A673 (cell line): ENCODE results near the gene EDIL3. TPM values are rescaled to one million over a fixed set of nuclear protein-coding genes. Genes with fewer than 3 reads are reported as not detected.

Experiments used
- BruUV-seq: library from RNA; stranded (reverse); fragments of 400-500 nt; replicated peaks from 2 replicates; lab custom pipeline; 2021; lab: Mats Ljungman, UMichigan
- CTCF ChIA-PET: fragments of 300-600 bp; sonication (Branson Sonifier 250); formaldehyde crosslinking; loops from one replicate; lab custom pipeline; 2022; ENCODE audit warnings: antibody characterized with exemption; lab: Charles Lee
- POLR2A ChIA-PET: fragments of 300-600 bp; sonication (Branson Sonifier 250); formaldehyde crosslinking; loops from one replicate; lab custom pipeline; 2022; ENCODE audit warnings: antibody characterized with exemption; ENCODE audit not compliant: low non-redundant PET; lab: Charles Lee
- DNase-seq: peaks from one replicate; pipeline ENCODE4 v3.0.0-alpha.2; 2015; ENCODE audit warnings: low spot score
- H3K27ac ChIP-seq: fragments of 200-600 bp; sonication (generic); 2 replicates; pipeline ENCODE4 v1.5.1; 2016; ENCODE audit warnings: mixed run types, low read depth, mild to moderate bottlenecking, mixed read lengths, antibody characterized with exemption, low read length; ENCODE audit not compliant: poor library complexity, severe bottlenecking
- H3K27me3 ChIP-seq: fragments of 200-600 bp; sonication (generic); replicated peaks from 2 replicates; pipeline ENCODE4 v1.6.1; 2017; ENCODE audit warnings: mixed run types, low read depth, mild to moderate bottlenecking, mixed read lengths, antibody characterized with exemption, low read length; ENCODE audit not compliant: insufficient read depth, poor library complexity
- H3K36me3 ChIP-seq: fragments of 200-600 bp; sonication (generic); 2 replicates; pipeline ENCODE4 v1.6.1; 2016; ENCODE audit warnings: mixed run types, mild to moderate bottlenecking, mixed read lengths, antibody characterized with exemption, low read length; ENCODE audit not compliant: insufficient read depth, poor library complexity, severe bottlenecking
- H3K4me1 ChIP-seq: fragments of 200-600 bp; sonication (generic); 2 replicates; pipeline ENCODE4 v1.6.1; 2017; ENCODE audit warnings: mixed run types, mild to moderate bottlenecking, mixed read lengths, antibody characterized with exemption, low read length; ENCODE audit not compliant: insufficient read depth, poor library complexity, severe bottlenecking
- H3K4me3 ChIP-seq: fragments of 200-600 bp; sonication (generic); 2 replicates; pipeline ENCODE4 v1.5.1; 2016; ENCODE audit warnings: low read depth, mixed run types, mild to moderate bottlenecking, mixed read lengths, low read length; ENCODE audit not compliant: poor library complexity, severe bottlenecking
- H3K9me3 ChIP-seq: fragments of 200-600 bp; sonication (generic); 2 replicates; pipeline ENCODE4 v1.6.1; 2016; ENCODE audit warnings: mixed run types, low read depth, mild to moderate bottlenecking, mixed read lengths, antibody characterized with exemption, low read length; ENCODE audit not compliant: poor library complexity, severe bottlenecking
- EZH2 ChIP-seq: fragments of 200-600 bp; sonication (generic); IDR thresholded peaks from 2 replicates; pipeline ENCODE4 v1.6.1; 2017; ENCODE audit warnings: borderline replicate concordance, low read depth, mild to moderate bottlenecking, mixed read lengths, antibody characterized with exemption, low read length; ENCODE audit not compliant: poor library complexity, severe bottlenecking
- intact Hi-C: fragments of 100-400 bp; cut with micrococcal nuclease; formaldehyde crosslinking; loops from one replicate; pipeline ENCODE4 v1.10.0; 2022; ENCODE audit not compliant: unreplicated experiment
- total RNA-seq: library from RNA; stranded (reverse); gene quantifications from 2 replicates; pipeline ENCODE4 v1.2.3, GENCODE V29; 2021
- TF ChIP-seq, protein P1 (sequence below): fragments of 300-800, 200-600 bp; sonication (generic); conservative IDR thresholded peaks from 2 replicates; pipeline ENCODE4 v1.5.1; 2017; ENCODE audit warnings: low read depth, mild to moderate bottlenecking, antibody characterized with exemption, low read length, moderate library complexity, mixed read lengths

EDIL3 gene
- total RNA-seq, 1 experiment from 2014 or later, result 4.6 TPM

DNA sequence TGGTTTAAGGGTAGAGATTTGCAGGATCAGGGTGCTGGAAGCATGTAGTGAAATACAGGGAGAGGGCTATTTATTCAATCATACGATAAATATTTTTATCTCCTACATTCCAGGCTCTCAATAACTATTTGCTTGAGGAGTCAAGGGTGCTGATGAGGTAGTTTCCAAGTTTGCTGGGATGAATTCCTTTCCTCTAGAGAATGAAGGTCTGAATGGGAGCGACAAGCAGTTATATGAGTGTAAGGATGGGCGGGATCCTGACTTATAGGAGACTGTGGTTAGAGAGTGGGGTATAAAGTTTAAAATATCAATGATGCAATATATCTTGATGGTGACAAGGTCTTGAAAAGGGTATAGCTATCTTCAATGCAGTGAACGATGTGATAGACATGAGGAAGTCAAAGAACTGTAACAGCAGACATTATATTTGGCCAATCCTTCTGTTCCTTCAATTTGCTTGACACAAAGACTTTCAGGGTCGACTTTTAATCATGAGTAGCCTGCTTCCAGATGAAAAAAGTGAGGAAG, 462.9 kb downstream of the EDIL3 start:
- POLR2A ChIA-PET, result no interaction called here
- intact Hi-C loops, result no loop called here
- no peak overlapping the region for H3K27ac ChIP-seq
- H3K4me3 ChIP-seq, result no peak overlapping the region
- no peaks in the 10 kb centered on the region for H3K36me3 ChIP-seq
- DNase-seq, result no peak
- CTCF ChIA-PET, result no interaction called here
- TF ChIP-seq, protein P1, sequence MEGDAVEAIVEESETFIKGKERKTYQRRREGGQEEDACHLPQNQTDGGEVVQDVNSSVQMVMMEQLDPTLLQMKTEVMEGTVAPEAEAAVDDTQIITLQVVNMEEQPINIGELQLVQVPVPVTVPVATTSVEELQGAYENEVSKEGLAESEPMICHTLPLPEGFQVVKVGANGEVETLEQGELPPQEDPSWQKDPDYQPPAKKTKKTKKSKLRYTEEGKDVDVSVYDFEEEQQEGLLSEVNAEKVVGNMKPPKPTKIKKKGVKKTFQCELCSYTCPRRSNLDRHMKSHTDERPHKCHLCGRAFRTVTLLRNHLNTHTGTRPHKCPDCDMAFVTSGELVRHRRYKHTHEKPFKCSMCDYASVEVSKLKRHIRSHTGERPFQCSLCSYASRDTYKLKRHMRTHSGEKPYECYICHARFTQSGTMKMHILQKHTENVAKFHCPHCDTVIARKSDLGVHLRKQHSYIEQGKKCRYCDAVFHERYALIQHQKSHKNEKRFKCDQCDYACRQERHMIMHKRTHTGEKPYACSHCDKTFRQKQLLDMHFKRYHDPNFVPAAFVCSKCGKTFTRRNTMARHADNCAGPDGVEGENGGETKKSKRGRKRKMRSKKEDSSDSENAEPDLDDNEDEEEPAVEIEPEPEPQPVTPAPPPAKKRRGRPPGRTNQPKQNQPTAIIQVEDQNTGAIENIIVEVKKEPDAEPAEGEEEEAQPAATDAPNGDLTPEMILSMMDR, result no peak
- no peak for TF ChIP-seq EZH2
- H3K9me3 ChIP-seq, result no peaks in the 10 kb centered on the region
- no peaks in the 10 kb centered on the region for H3K4me1 ChIP-seq
- no TSS peak for BruUV-seq
- no peaks in the 10 kb centered on the region for H3K27me3 ChIP-seq

DNA sequence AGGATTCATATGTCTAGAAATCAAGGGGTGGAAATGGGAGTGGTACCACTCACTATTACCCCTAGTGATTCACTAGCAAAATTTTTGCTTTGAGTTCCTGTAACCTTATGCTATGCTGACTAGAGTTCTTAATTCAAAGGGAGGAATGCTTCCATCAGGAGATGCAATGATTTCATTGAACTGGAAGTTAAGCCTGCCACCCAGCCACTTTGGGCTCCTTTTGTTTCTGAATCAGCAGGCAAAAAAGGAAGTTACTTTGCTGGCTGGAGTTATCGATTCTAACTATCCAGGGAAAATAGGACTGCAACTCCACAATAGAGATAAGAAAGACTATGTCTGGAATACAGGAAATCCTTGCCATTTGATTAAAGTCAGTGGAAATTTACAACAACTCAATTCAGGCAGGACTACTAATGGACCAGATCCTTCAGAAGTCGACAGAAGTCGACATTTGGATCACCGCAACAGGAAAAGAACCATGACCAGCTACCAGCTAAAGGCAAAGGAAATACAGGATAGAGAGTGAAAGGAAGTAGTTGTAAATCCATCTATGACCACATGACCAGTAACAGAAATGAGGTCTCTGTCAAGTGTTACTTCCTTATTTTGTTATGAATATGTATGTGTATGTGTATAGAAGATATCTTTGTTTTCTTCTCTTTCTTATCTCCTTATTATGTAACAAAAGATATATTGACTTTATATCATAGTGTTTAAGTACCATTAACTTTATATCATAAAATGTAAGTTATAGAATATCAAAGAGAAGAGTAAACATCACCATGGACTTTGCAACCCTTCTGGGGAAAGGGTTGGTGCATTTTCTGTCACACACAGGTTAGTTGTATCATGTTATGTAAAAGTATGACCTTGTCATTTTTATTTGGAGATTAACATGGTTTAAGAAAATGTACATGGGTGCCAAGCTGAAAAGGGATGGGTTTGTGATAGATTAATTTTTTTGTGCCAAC, 465.3 kb downstream of the EDIL3 start:
- Histone ChIP-seq H3K4me1 (no peaks in the 10 kb centered on the region), H3K9me3 (no peaks in the 10 kb centered on the region), H3K36me3 (no peaks in the 10 kb centered on the region), H3K27me3 (no peaks in the 10 kb centered on the region), H3K4me3 (no peak overlapping the region), H3K27ac (no peak overlapping the region)
- ChIA-PET POLR2A (no interaction called here), CTCF (no interaction called here)
- DNase-seq, result no peak
- BruUV-seq, result no TSS peak
- intact Hi-C loops, result no loop called here
- TF ChIP-seq, protein P1, result no peak
- TF ChIP-seq EZH2, result no peak

DNA sequence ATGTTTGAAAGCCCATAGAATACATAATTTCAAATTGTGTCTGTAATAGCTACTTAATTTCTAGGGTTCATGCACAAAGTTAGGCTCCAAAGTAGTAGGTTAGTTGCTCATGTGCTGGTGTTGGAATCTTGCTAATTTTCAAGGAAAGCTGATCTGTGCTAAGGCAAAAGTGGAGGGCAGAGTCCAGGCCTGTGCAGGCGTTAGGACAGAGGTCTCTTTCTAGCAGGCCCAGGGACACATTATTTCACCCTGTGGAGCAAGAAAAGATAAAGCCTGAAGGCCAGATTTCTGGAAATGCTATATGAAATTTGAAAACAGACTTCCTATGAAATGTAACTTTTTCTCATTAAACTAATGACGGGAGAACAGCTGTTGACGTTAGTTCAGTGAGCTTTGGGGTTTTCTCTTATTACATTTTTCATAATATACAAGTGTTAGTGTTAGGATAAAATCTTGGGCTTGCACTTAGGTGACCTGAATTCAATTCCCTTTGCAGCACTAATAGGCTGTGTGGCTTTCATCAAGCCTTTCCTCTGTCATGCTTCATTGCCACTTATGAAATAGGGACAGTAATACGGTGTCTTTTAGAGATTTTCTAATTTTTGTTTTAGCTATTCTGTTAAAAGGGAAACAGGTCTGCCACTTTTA, 467.3 kb downstream of the EDIL3 start:
- Histone ChIP-seq H3K9me3 (no peaks in the 10 kb centered on the region), H3K36me3 (no peaks in the 10 kb centered on the region), H3K4me1 (no peaks in the 10 kb centered on the region), H3K27ac (no peak overlapping the region), H3K4me3 (no peak overlapping the region), H3K27me3 (no peaks in the 10 kb centered on the region)
- POLR2A ChIA-PET, result no interaction called here
- CTCF ChIA-PET, result no interaction called here
- DNase-seq, result no peak
- TF ChIP-seq EZH2, result no peak
- TF ChIP-seq, protein P1, result no peak
- BruUV-seq, result no TSS peak
- intact Hi-C loops, result no loop called here
